Ovary (tissue), 9 donors: ENCODE results near the gene DSCAM. TPM values are rescaled to one million over a fixed set of nuclear protein-coding genes. Genes with fewer than 3 reads are reported as not detected.

Source experiments
- DNase-seq, 5 donors: peaks; one replicate each; pipeline ENCODE4 v3.0.0-alpha.2; 2019 to 2020
- H3K27ac ChIP-seq, 2 donors: fragments of 200-600 bp; one replicate each; pipeline versions ENCODE4 v1.5.1 to v1.8.0; 2019 to 2022
- H3K27me3 ChIP-seq: fragments of 200-600 bp; one replicate; pipeline ENCODE4 v1.8.0; 2022
- H3K36me3 ChIP-seq: fragments of 200-600 bp; sonication (generic); one replicate; pipeline ENCODE4 v1.5.1; 2019
- H3K4me1 ChIP-seq: one replicate; pipeline ENCODE4 v1.8.1; 2013; ENCODE audit warnings: mild to moderate bottlenecking, moderate library complexity; ENCODE audit not compliant: insufficient read depth
- H3K4me3 ChIP-seq: fragments of 200-600 bp; sonication (generic); one replicate; pipeline ENCODE4 v1.5.1; 2017
- H3K9me3 ChIP-seq, 2 donors: fragments of 200-600 bp in 1 of 2; sonication (generic) in 1 of 2; one replicate each; pipeline versions ENCODE4 v1.5.1 to v1.8.1; 2013 to 2019; ENCODE audit warnings: mild to moderate bottlenecking in 1 of 2, moderate library complexity in 1 of 2
- CTCF ChIP-seq, 3 donors: fragments of 450-650 bp in 2 of 3; fragments of 200-600 bp in 1 of 3; IDR thresholded peaks; one replicate each; pipeline versions ENCODE4 v1.5.1 to v1.8.0; 2016 to 2022; ENCODE audit warnings: antibody characterized with exemption in 3 of 3, mild to moderate bottlenecking in 1 of 3
- EP300 ChIP-seq: sonication (generic); formaldehyde crosslinking; IDR thresholded peaks from one replicate; pipeline ENCODE4 v1.6.1; 2017; ENCODE audit warnings: antibody characterized with exemption
- POLR2A ChIP-seq: fragments of 450-650 bp; IDR thresholded peaks from one replicate; pipeline ENCODE4 v1.6.1; 2017; ENCODE audit warnings: antibody characterized with exemption, mild to moderate bottlenecking, moderate library complexity
- WGBS, 3 donors: extraction: QIAGEN DNeasy Blood & Tissue Kit in 1 of 3; methylation state at CpG; one replicate each; pipeline versions ENCODE4 v1.1.5 to v1.1.7; 2013 to 2017; 5-methylcytosine and 5-hydroxymethylcytosine counted together
- intact Hi-C, 4 donors: fragments of 100-400 bp; cut with DNase I; formaldehyde crosslinking; loops; one replicate each; pipeline versions ENCODE4 v1.11.0 to v1.15.1; 2022 to 2023
- polyA plus RNA-seq, 2 donors: library from polyadenylated mRNA; stranded (reverse); fragments of 200-250 nt in 1 of 2; fragments of 350-450 nt in 1 of 2; fragmentation: Illumina TruSeq in 1 of 2; extraction: RNeasy Lipid Tissue Mini Kit (QIAGEN cat#74804) in 1 of 2; gene quantifications; one replicate each; pipeline ENCODE4 v1.2.3, GENCODE V29; 2013 to 2014
- total RNA-seq, 7 donors: library from RNA; depleted of rRNA in 2 of 7; stranded (reverse); fragments of >200 nt in 2 of 7; fragmentation: NEBNext Ultra II Directional in 3 of 7; extraction: Animal tissue kit (Norgen Biotek cat#: 25700) in 3 of 7; gene quantifications; one replicate each; pipeline versions ENCODE4 v1.1.0 to v1.2.4, GENCODE V29; 2016 to 2023
- donor health status: DM: no; HTN: no; CAD: no; lungs with moderate emphysema.
- donor health status: DM: no; HTN: no; CAD: no.
- donor health status: Bipolar disorder and iron deficiency.
- donor health status: DM: yes; HTN: yes; CAD: no.
- donor health status: DM: no; HTN: no; CAD: no.
- donor health status: DM: yes; HTN: yes; CAD: no.

DSCAM gene
- total and polyA plus RNA-seq, 9 donors = under 0.01 to 0.12 (median 0.04) TPM; not detected in 5

GRCh38 chr21:40284409-40284808 is 562.5 kb downstream of the DSCAM start:
- H3K9me3 ChIP-seq = no peaks in the 10 kb centered on the region
- H3K4me1 ChIP-seq = no peaks in the 10 kb centered on the region
- TF ChIP-seq EP300 = no peak
- TF ChIP-seq POLR2A = no peak
- TF ChIP-seq CTCF (IDR thresholded peaks at IDR 0.05) = no peak
- no peaks in the 10 kb centered on the region for H3K27me3 ChIP-seq
- H3K36me3 ChIP-seq = no peaks in the 10 kb centered on the region
- H3K27ac ChIP-seq = no peak overlapping the region
- no peak for DNase-seq
- 56 to 79% (median 72%) methylated on average over 4 of the region's 4 CpGs for WGBS, 3 donors
- no peak overlapping the region for H3K4me3 ChIP-seq
- intact Hi-C loops = no loop called here

- H3K4me1 ChIP-seq = no peaks in the 10 kb centered on the region
- no peaks in the 10 kb centered on the region for H3K36me3 ChIP-seq
- WGBS, 3 donors = 70 to 82% (median 75%) methylated on average over 3 of the region's 3 CpGs
- H3K27ac ChIP-seq = no peak overlapping the region
- no peaks in the 10 kb centered on the region for H3K27me3 ChIP-seq
- TF ChIP-seq EP300 (no peak), POLR2A (no peak), CTCF (IDR thresholded peaks at IDR 0.05) (no peak)
- intact Hi-C loops = no loop called here
- no peaks in the 10 kb centered on the region for H3K9me3 ChIP-seq
- H3K4me3 ChIP-seq = no peak overlapping the region
- no peak for DNase-seq
These were observed 563.8 kb downstream of the DSCAM start for GRCh38 chr21:40282912-40283886.

- no peaks in the 10 kb centered on the region for H3K9me3 ChIP-seq
- 76 to 86% (median 79%) methylated on average over 1 of the region's 1 CpG for WGBS, 3 donors
- no peaks in the 10 kb centered on the region for H3K27me3 ChIP-seq
- H3K4me3 ChIP-seq = no peak overlapping the region
- intact Hi-C loops = no loop called here
- H3K27ac ChIP-seq = no peak overlapping the region
- H3K36me3 ChIP-seq = no peaks in the 10 kb centered on the region
- DNase-seq = no peak
- TF ChIP-seq CTCF (IDR thresholded peaks at IDR 0.05) = no peak
- no peak for TF ChIP-seq EP300
- TF ChIP-seq POLR2A = no peak
- H3K4me1 ChIP-seq = no peaks in the 10 kb centered on the region
These were observed 568.6 kb downstream of the DSCAM start for GRCh38 chr21:40278345-40278744.

- intact Hi-C loops = no loop called here
- Histone ChIP-seq H3K27me3 (no peaks in the 10 kb centered on the region), H3K4me3 (no peak overlapping the region), H3K36me3 (no peaks in the 10 kb centered on the region), H3K9me3 (no peaks in the 10 kb centered on the region), H3K27ac (no peak overlapping the region), H3K4me1 (no peaks in the 10 kb centered on the region)
- TF ChIP-seq POLR2A (no peak), CTCF (IDR thresholded peaks at IDR 0.05) (no peak), EP300 (no peak)
- DNase-seq = no peak
- 81 to 87% (median 82%) methylated on average over 12 of the region's 12 CpGs for WGBS, 3 donors
These were observed 571.0 kb downstream of the DSCAM start for GRCh38 chr21:40276001-40276400.
